Amygdala (tissue), 56 donors: ENCODE data around the gene KCTD17.

Experiments
- DNase-seq, 56 donors: peaks; one replicate each; lab custom pipeline; 2025; lab: John Stamatoyannopoulos, UW

Gene KCTD17

DNA sequence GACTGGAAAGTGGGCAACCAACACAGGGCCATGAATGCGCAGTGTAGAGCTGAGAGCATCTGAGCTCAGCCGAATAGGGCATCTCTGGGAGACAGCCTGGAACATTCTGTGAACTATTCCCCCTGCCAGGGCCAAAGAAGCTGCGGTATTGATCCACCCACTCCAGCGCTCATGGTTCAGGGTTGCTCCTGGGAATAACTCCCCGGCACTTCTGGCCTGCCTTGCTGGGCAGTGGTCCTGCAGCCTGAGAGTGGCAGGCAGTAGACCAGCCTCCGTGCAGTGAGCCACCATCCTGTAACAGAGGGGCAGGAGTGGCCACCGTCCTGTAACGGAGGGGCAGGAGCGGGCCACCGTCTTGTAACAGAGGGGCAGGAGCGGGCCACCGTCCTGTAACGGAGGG lies 45.8 kb downstream of the KCTD17 start:
- no peak for DNase-seq

GRCh38 chr22:37098976-37099591 lies 47.5 kb downstream of the KCTD17 start:
- no peak for DNase-seq

GRCh38 chr22:37100589-37101127 lies 49.1 kb downstream of the KCTD17 start:
- no peak for DNase-seq

GRCh38 chr22:37101311-37102066 lies 49.9 kb downstream of the KCTD17 start:
- DNase-seq = no peak

GRCh38 chr22:37103151-37103550 lies 51.6 kb downstream of the KCTD17 start:
- DNase-seq = no peak

GRCh38 chr22:37103656-37104452 lies 52.3 kb downstream of the KCTD17 start:
- DNase-seq = no peak

DNA sequence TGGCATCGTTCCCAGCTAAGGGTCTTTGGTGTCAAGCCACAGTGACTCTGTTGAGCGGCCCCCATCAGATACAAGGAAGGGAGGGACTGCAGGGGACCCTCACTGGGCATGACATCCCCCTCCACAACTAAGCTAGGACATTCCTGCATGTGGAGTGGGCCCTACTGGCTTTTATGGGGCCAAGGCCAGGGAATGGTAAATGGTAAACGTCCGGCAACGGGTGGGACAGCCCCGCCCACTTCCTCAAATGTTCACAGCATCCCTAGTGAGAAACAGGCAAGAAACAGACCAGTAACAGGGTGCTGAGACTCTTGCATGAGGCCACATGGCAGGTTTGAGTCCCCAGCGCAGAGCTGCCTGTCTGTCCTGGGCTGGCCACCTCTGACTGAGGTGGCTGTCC lies 53.6 kb downstream of the KCTD17 start:
- DNase-seq = no peak

GRCh38 chr22:37105990-37106389 lies 54.4 kb downstream of the KCTD17 start:
- no peak for DNase-seq

DNA sequence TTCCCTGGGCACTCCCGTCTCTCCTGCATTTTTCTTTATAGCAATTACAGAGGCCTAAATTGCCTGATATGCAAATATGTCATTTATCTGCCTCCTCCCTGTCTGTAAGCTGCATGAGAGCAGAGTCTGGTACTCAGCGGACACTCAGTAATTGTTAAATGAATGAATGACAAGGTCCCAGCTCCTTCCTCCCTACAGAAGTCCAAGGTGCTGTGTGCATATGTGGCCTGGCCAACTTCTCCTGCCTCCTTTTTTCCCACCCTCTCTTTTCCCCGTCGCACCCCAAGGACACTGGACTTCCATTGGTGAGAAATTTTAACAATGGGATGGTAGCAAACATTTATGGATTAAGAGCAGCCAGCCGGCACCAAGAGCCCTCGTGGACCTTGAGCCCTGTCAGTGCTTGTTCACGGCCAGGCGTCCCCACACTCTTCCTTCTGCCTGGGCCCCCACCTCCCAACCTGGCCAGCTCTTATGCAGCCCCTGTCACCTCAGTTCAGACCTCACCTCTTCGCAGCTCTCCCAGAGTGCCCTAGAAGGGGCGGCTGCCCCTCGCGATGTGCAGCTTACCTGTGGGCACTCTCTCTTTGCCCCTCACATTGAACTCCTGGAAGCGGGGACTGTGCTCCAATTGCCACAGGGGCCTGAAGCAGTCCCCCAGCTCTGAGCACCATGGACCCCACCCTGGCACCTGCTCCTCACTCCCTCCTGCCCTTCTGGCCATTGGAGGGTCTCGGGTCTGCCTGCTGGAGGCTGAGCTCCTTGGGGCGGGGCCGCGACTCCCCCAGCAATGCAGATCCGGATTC lies 56.5 kb downstream of the KCTD17 start:
- no peak for DNase-seq

DNA sequence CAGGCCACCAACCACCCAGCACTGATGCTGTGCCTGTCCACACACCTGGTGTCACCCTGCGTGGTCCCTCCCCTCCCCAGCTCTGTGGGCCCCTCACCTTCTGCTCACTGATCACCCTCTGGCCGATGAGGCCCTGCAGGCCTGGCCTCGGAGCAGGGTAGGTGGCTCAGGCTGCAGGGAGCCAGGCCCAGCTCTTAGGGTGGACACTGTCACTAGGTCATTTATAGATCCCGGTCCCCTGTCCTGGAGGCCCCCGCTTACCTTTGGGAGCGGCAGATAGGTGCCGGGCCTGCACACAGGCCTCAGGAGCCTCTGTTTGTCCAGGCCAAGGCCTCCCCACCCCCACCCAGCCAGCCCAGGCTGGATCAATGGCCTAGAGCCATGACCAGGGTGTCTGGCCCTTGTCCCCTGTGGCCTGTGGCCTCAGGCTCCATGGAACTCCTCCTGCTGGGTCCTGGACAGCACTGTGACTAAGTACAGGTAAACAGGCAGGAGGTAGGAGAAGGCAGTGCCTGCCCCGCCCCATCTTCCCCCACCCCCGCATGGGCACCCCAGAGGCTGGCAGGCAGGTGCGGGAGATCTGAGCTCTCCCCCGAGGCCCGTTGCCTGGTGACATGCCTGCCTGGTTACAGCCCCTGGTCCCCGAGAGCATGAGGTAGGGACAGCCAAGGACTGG lies 57.8 kb downstream of the KCTD17 start, which contains the start of gene TMPRSS6:
TSS of gene TMPRSS6 (minus strand) at position 472 of the 676 bp plus-strand sequence. CDS start 6,296 bp downstream, outside the sequence.
- no peak for DNase-seq

GRCh38 chr22:37111156-37111717 lies 59.7 kb downstream of the KCTD17 start:
- DNase-seq = no peak

DNA sequence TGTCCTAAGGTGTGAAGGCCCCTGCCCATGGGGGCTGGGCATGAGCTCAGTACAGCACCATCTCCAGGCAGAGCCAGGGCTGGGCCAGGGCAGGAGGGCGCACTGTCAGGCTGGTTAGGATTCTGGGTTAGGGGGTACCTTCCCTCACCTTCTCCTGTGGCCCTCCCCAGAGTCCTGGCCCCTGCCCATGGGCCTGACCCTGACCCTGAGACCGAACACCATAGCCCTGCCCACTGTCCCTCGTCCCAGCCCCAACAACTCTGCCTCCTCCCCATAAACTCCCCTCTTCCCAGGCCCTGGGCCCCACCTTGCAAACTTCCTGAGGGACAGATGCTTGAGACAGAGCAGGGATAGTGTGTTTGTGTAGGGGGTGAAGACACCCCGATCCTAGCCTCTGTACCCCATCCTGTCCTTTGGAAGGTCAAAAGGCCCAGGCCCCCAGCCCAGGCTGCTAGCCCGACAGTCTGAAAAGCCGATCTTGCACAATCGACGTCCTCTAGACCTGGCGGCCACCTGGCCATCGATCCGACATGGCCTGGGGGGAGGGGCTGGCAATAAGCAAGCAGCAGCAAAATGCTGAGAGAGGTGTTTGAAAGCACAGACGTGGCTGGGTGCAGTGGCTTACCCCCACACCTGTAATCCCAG lies 60.7 kb downstream of the KCTD17 start:
- no peak for DNase-seq
